Astrocyte of the spinal cord (primary cell): ENCODE data around the gene ZNF423.

Source experiments
- DNase-seq: peaks from one replicate; pipeline ENCODE4 v3.0.0; 2011; ENCODE audit warnings: low read depth, low spot score
- H3K4me3 ChIP-seq: 2 replicates; pipeline ENCODE4 v1.5.1; 2011; ENCODE audit warnings: low read depth, mild to moderate bottlenecking, low read length, moderate library complexity
- in situ Hi-C: cut with HindIII; loops from 2 replicates; pipeline ENCODE4 v1.10.0; 2017; ENCODE audit warnings: low sequenced_read_pairs
- TF ChIP-seq, protein P1 (sequence below): IDR thresholded peaks from 2 replicates; pipeline ENCODE4 v1.5.1; 2012; ENCODE audit warnings: low read depth, mild to moderate bottlenecking, low read length, inconsistent platforms

The ZNF423 gene

GRCh38 chr16:49731911-49732310 is 124.0 kb downstream of the ZNF423 start:
- no peak overlapping the region for H3K4me3 ChIP-seq
- in situ Hi-C loops = no loop called here
- TF ChIP-seq, protein P1, sequence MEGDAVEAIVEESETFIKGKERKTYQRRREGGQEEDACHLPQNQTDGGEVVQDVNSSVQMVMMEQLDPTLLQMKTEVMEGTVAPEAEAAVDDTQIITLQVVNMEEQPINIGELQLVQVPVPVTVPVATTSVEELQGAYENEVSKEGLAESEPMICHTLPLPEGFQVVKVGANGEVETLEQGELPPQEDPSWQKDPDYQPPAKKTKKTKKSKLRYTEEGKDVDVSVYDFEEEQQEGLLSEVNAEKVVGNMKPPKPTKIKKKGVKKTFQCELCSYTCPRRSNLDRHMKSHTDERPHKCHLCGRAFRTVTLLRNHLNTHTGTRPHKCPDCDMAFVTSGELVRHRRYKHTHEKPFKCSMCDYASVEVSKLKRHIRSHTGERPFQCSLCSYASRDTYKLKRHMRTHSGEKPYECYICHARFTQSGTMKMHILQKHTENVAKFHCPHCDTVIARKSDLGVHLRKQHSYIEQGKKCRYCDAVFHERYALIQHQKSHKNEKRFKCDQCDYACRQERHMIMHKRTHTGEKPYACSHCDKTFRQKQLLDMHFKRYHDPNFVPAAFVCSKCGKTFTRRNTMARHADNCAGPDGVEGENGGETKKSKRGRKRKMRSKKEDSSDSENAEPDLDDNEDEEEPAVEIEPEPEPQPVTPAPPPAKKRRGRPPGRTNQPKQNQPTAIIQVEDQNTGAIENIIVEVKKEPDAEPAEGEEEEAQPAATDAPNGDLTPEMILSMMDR = no peak
- no peak for DNase-seq

GRCh38 chr16:49730772-49731171 is 125.1 kb downstream of the ZNF423 start:
- in situ Hi-C loops = no loop called here
- H3K4me3 ChIP-seq = no peak overlapping the region
- no peak for DNase-seq
- TF ChIP-seq, protein P1 = no peak

- TF ChIP-seq, protein P1 = no peak
- in situ Hi-C loops = no loop called here
- no peak overlapping the region for H3K4me3 ChIP-seq
- DNase-seq = no peak
These were observed 128.3 kb downstream of the ZNF423 start for GRCh38 chr16:49727611-49728010.

- DNase-seq = no peak
- H3K4me3 ChIP-seq = no peak overlapping the region
- TF ChIP-seq, protein P1 = no peak
- in situ Hi-C loops = no loop called here
These were observed 129.8 kb downstream of the ZNF423 start for GRCh38 chr16:49726155-49726554.

DNA sequence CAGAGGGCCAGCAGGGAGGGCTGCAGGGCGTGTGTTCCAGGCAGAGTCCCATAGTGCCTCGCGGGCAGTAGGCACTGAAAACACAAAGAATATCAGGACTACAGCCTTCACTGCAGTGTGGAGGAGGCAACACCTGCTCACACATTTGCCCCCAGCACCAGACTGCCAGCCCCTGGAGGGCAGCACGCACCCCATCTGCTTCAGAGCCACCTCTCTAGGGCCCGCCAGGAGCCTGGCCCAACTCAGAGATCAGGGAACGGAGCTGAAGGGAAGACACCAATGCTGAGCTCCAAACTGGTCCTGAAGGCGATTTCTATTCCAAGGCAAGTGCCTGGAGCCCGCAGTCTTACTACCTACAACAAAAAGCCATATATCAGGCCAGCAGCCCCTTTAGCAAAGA is 130.3 kb downstream of the ZNF423 start:
- no peak for DNase-seq
- H3K4me3 ChIP-seq = no peak overlapping the region
- in situ Hi-C loops = no loop called here
- TF ChIP-seq, protein P1 = no peak

DNA sequence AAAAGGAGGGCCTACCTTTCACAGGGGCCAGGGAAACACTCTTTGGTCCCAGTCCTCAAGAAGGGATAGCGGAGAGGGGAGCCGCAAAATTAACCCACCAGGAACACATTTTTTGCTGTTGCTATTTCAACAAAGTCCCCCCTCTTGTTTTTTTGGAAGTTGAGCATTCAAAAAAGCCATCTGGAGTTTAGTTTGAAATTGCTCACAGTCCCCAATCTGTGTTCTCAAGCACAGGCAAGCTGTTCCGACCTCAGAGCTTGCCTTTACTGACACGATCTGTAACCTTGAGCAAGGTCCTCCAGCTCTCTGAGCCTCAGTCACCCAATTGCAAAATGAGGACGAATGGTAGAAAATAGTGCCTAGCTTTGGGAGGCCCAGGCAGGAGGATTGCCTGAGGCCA is 131.1 kb downstream of the ZNF423 start:
- TF ChIP-seq, protein P1 = no peak
- in situ Hi-C loops = no loop called here
- H3K4me3 ChIP-seq = no peak overlapping the region
- no peak for DNase-seq

GRCh38 chr16:49723310-49723709 is 132.6 kb downstream of the ZNF423 start:
- in situ Hi-C loops = no loop called here
- no peak for DNase-seq
- H3K4me3 ChIP-seq = no peak overlapping the region
- TF ChIP-seq, protein P1 = no peak
